ENCODE measurements around the gene MPP3. TPM values are rescaled to one million over a fixed set of nuclear protein-coding genes. Genes with fewer than 3 reads are reported as not detected.

The MPP3 gene
- total and polyA plus RNA-seq, 2 of the 4 experiments (the other 2 are of a cell fraction), result 5.7 to 11.9 TPM

GRCh38 chr17:43856141-43856540 lies 23.2 kb upstream of the MPP3 start:
- intact Hi-C loops (cut with micrococcal nuclease), result no loop called here
- H4K5ac ChIP-seq (ENCODE audit: low read depth, low read length), result no peak overlapping the region
- TF ChIP-seq CEBPB (IDR thresholded peaks at IDR 0.05; ENCODE audit: low read depth, low read length) (no peak), CHD1 (IDR thresholded peaks at IDR 0.05; ENCODE audit: low read depth, low read length) (no peak), RFX5 (IDR thresholded peaks at IDR 0.05; ENCODE audit: low read depth, low read length) (no peak), ELK1 (IDR thresholded peaks at IDR 0.05; ENCODE audit: borderline replicate concordance, low read depth, low read length) (no peak), NFE2L2 (IDR thresholded peaks at IDR 0.05; ENCODE audit: low read depth, low read length) (no peak), FOS (IDR thresholded peaks at IDR 0.05; ENCODE audit: low read depth, low read length) (no peak), MAZ (IDR thresholded peaks at IDR 0.05; ENCODE audit: borderline replicate concordance, low read depth, low read length) (no peak), RCOR1 (IDR thresholded peaks at IDR 0.05; ENCODE audit: insufficient replicate concordance, low read length) (no peak), MXI1 (IDR thresholded peaks at IDR 0.05; ENCODE audit: borderline replicate concordance, low read depth, low read length) (no peak), SMC3 (IDR thresholded peaks at IDR 0.05; ENCODE audit: low read depth, low read length) (no peak), POLR2A (IDR thresholded peaks at IDR 0.05; ENCODE audit: low read depth, low read length) (no peak), CTCF (conservative IDR thresholded peaks at IDR 0.05; ENCODE audit: low read depth, low read length) (no peak), BHLHE40 (IDR thresholded peaks at IDR 0.05; ENCODE audit: low read depth, low read length) (no peak)
- no peak overlapping the region for H2BK20ac ChIP-seq (ENCODE audit: low read depth, low read length)
- H3K36me3 ChIP-seq (ENCODE audit: control insufficient read depth, insufficient read depth, low read length), result no peaks in the 10 kb centered on the region
- H3K4me1 ChIP-seq (ENCODE audit: control insufficient read depth, insufficient read depth, low read length), result no peaks in the 10 kb centered on the region
- no TSS peak for BruUV-seq (replicated peaks)
- H3K9me1 ChIP-seq (ENCODE audit: insufficient read depth, low read length), result no peaks in the 10 kb centered on the region
- H2BK120ac ChIP-seq (ENCODE audit: low read depth, low read length), result no peak overlapping the region
- ChIA-PET CTCF (interaction anchor here (4.2 kb wide), 1 partner anchor 10 kb away, joined by 21 read pairs; no protein-coding TSS in a partner anchor), POLR2A (ENCODE audit: unreplicated experiment) (interaction anchor here (0.5 kb wide), 1 partner anchor 343 kb away, joined by 4 read pairs; no protein-coding TSS in a partner anchor)
- H2AFZ ChIP-seq (replicated peaks; ENCODE audit: low read length, poor library complexity), result no peak overlapping the region
- DNase-seq (no peak), ATAC-seq (ENCODE audit: low read depth) (no peak)
- no peak overlapping the region for H3K4ac ChIP-seq (ENCODE audit: low read depth, low read length)
- no peaks in the 10 kb centered on the region for H3K79me1 ChIP-seq (ENCODE audit: low read depth in 1 of 2, low read length in 2 of 2)
- no CpG with 5 or more reads among the region's 3 CpGs for WGBS, 2 experiments (ENCODE audit: extremely low coverage in 2 of 2, insufficient read length in 1 of 2)
- H3K23ac ChIP-seq (ENCODE audit: low read depth, low read length), result no peak overlapping the region
- H4K8ac ChIP-seq (ENCODE audit: low read depth in 2 of 2, low read length in 2 of 2), result no peak overlapping the region
- H3K27me3 ChIP-seq (ENCODE audit: control insufficient read depth, insufficient read depth, low read length), result peaks cover 94% of the 10 kb centered on the region
- H4K20me1 ChIP-seq (ENCODE audit: insufficient read depth, low read length), result no peaks in the 10 kb centered on the region
- H4K91ac ChIP-seq (ENCODE audit: insufficient read depth, low read depth, low read length), result no peak overlapping the region
- H2BK5ac ChIP-seq (ENCODE audit: low read depth, low read length, poor library complexity, severe bottlenecking), result no peak overlapping the region
- H2BK15ac ChIP-seq (ENCODE audit: low read depth, low read length), result no peak overlapping the region
- H3K9me3 ChIP-seq (ENCODE audit: control insufficient read depth, insufficient read depth, low read length), result no peaks in the 10 kb centered on the region
- H3K18ac ChIP-seq (ENCODE audit: low read depth, low read length), result no peak overlapping the region
- H3K9ac ChIP-seq (ENCODE audit: low read depth, low read length), result no peak overlapping the region
- no peak overlapping the region for H3K56ac ChIP-seq (ENCODE audit: extremely low read depth, insufficient read depth, low read length)
- no peak overlapping the region for H2AK5ac ChIP-seq (ENCODE audit: low read depth, low read length)
- H3K4me3 ChIP-seq (ENCODE audit: insufficient read depth, low read depth, low read length), result no peak overlapping the region
- H3K14ac ChIP-seq (replicated peaks; ENCODE audit: low read depth, low read length), result no peak overlapping the region
- no peak overlapping the region for H2AK9ac ChIP-seq (replicated peaks; ENCODE audit: low read depth, low read length, poor library complexity)
- in situ Hi-C loops (cut with MboI; ENCODE audit: low sequenced_read_pairs), result no loop called here
- dilution Hi-C loops (cut with HindIII; ENCODE audit: low sequenced_read_pairs, unreplicated experiment), result no loop called here
- H3K4me2 ChIP-seq (ENCODE audit: low read depth, low read length), result no peak overlapping the region
- H3K27ac ChIP-seq (ENCODE audit: insufficient read depth, low read length), result no peak overlapping the region
